GM21576 (cell line): ENCODE results near the gene SUFU.

ENCODE experiments used
- ATAC-seq: cut with Tn5 transposase; IDR thresholded peaks from one replicate; pipeline ENCODE4 v1.9.1; 2021; ENCODE audit warnings: mild to moderate bottlenecking, moderate library complexity; ENCODE audit not compliant: unreplicated experiment

SUFU gene

DNA sequence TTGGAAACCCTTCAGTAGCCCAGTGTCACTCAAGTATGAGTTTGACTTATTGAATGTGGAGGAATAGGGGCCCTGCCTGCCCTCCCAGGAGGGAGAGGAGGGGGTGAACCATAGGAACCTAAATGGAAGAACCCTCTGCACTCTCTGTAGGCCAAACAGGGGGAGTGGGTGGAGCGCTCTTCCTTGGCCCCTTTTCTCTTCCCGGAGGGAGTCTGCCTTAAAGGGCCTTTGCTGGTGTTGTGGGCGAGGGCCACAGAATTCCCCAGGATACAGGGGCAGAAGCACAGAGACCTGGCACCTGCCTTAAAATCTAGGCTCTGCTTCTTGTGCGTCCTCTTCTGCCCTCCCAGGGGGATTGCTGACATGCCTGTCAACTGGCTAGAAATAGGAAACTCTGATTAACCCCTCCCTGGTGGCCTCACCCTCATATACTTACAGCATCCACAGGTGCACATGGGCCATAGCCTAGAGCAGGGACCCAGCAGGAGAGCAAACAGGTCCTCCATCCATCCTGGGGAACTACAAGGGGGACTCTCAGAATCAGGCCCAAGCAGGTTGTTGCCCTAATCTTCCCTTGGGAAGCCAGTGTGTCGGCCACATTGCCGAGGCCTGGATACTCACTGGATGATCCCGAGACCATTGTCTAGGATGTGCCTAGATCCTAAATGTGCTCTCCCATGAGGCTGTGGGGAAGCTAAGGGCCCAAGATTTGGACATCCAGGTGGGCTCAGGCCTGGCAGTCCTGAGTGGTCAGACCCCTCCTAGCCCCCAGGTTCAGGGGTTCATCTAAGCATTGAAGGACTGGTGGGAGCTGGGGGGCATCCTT lies 143.9 kb downstream of the SUFU start:
- ATAC-seq, result no peak

DNA sequence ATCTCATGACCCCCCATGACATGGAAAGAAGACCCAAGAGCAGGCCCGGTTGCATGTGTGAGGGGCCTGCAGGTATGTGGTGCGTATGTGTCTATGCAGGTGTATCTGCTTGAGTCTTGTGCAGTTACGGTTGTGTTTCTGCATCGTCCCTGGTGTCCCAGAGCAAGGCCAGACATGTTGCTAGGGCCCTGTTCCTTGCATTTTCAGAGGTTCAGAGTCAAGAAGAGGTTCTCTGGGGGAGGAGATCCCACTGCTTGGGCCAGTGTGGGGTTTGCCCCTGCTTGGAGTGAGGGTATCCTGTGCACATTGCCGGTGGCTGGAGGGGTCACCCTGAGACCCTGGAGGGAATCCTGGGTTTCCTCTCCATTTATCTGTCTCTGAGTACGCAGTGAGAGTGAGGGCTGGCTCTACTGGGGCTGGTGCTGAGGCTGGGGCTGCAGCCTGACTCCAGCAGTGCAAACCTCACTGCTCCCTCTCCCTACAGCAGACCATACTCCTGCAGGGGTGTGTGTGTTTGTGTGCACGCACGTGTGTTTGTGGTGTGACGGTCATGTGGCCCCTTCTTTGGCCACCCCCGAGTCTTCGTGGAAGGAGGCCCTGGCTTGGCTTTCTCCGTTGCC lies 144.6 kb downstream of the SUFU start:
- no peak for ATAC-seq

DNA sequence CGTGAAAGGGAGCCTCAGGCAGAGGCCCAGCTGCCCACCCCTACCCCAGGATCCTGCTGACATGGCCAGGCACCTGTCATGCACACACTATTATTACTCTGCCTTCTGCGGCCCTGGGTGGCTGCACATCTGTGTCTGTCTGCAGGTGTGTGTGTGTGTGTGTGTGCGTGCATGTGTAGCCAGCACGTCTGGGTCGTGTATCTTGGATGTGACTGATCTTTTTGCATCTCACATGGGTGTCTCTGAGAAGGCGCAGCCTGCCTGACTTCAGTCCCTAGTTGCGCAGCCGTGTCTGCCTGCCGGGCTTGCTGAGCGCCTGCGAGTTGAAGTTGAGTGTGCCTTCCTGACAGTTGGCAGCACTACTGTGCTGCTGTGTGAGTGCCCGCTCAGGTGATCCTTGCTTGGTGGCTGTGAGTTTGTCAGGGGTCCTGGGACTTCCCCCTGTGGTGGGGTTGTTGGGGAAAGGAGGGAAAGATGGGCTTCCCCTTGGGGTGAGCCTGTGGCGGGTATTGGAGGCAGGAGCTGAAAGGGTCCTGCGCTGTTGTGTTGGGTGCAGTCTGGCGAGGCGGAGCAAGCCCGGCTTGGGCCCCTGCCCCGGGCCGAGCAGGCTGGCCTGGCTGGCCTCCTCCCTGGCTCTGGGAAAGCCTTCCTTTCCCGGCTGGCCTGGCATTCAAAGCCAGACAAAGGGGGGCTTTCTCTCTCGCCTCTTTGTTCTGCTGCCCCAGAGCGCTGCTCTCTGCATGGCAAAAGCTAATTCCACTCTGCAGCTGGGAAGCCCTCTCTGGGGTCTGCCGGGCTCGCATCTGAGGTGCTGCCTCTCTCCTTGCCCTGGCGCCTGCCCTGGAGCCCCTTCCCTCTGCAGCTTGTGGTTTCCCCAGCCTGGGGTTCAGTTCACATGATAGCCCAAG lies 145.4 kb downstream of the SUFU start:
- ATAC-seq, result no peak

DNA sequence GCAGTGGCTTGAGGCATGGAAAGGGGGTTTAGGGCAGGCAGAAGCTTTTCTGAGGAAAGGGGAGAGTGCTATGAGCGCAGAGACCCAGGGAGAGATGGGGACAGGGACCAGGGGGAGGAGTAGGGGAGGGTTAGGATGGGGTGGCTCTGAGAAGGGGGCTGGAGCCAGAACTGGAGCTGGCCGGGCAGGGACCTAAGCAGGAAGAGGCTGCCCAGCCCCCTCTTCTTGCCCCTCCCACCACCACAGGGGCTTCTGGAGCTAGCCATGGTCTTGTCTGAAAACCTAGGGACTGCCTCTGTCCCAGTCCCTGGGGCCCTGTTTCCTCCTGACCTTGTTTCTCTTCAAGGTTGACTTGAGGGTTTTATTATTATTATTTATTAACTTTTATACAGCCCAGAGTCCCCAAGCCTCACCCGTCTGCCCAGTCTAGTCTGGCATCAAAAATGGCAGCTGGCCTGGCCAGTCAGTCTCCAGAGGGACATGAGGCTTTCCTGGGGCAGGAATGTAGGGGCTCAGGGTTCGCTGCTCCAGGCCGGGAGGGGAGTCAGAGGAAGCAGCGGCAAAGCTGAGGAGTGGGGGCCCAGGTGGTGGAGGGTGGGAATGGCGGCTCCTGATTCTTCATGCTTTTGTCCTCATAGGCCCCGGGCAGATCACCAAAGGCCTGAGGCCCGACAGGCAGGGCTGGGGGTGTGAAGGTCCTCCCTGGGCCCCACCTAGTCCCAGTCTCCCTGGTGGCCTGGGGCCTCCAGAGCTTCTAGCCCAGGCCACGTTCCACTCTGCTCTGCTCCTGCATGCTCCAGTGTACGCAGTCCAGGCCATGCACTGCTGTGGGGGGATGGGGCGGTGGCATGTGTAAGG lies 146.3 kb downstream of the SUFU start:
- no peak for ATAC-seq

DNA sequence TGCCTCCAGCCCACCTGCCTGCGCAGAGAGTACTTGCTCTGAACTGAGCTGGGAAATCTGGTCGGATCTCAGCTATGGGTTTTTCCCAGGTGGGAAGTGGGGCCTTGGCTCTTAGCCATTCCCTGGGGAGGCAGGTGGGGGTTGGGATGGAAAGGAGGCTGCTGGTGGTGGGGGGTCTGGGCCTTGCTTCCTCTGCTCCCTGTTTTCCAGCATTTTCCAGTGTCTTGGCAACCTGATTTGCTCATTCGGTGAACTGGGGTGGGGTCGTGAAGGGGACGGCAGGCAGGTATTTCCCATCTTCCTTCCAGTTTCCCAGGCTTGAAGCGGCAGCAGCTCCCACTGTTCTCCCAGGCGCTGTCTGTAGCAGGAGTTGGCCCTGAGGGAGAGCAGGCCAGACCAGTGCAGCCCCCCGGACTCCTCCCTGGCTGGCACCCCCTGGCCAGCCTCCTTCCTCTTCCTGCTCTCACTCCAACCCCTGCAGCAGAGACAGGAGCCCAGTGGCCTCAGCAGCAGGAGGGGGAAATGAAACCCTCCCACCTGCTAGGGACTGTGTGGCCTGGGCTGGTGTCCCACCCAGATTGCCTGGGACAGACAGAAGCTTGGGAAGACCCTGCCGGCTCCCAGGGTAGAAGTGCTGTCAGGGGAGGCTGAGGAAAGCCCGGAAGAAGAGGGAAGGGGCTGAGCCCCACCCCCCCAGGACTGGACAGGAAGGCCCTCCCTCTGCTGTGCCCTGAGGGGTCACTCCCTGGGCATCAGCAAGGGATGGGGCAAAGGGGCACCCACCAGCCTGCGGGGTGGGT lies 147.1 kb downstream of the SUFU start:
- no peak for ATAC-seq

DNA sequence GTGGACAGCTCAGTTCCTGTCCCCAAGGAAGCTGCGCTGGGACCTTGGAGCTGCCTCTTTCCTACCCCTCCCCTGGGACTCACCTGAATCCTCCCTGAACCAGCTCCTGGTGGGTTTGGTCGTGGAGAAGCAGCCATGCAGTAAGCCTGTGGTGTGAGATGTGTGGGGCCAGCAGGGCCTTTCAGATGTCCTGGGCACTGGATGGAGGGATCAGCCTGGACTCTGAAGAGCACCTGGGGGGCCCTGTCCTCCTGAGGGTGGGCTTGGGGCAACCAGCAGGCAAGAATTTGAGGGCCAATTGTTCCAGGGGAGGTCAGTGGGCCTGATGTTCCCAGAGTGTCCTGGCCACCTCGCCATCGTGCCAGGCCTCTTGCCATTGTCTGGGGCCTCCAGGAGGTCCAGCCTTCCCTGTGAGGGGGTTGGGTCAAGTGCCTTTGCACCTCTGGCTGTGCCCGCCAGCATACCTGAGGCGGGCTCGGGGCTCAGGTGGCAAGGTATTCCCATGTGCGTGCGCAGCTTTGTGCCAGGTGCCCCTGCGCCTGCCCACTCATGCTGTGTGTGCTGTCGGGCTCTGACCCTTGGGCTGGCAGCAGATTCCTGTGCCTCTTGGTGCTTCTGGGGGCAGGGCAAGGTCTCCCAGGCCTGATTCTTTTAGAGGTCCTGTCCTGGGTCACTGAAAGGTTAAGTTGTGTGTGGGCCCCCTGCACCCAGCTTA lies 147.8 kb downstream of the SUFU start:
- no peak for ATAC-seq

DNA sequence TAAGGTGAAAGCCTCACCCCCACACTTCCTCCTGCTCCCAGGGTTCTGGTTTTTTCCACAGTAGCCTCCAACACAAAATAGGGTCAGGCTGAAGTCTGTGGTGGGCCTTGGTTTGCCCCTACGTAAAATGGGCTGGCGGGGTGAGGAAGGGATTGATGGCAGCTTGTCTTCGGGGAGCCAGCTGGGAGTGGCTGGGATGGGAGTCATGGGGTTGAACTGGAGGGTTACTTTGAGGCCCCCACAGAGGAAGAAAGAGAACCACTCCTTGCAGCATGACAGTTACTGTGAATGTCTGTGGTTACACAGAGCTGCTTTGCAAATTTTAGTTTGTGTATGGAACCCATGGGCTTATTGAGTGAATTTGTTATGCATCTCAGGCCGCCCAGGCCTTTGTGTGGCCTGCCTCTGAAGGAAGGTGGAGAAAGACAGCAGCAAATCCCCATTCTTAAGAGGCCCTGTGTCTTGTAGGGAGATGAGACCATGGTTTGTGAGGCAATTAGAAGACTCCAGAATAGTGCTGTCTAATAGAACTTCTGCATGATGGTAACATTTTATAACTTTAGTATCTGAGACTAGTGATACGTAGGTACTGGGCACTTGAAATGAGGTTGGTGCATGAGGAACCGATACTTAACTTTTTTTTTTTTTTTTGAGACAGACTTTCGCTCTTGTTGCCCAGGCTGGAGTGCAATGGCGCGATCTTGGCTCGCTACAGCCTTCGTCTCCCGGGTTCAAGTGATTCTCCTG lies 148.6 kb downstream of the SUFU start:
- ATAC-seq, result peak; percentile 32

DNA sequence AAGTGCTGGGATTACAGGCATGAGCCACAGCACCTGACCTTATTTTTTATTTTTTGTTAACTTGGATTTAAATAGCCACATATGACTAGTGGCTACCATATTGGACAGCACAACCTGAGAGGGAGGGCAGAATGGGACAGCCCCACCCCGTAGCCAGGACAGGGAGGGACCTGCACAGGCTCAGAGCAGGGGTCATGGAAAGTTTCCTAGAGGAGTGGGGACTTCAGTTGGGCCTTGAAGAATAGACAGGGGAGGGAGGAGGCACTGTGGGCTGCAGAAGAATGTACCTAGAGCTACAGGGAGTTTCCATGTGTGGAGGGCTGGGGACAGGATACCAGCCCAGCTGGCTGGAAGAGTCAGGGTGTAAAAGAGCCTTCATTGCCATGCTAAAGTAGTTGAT lies 149.3 kb downstream of the SUFU start:
- no peak for ATAC-seq

DNA sequence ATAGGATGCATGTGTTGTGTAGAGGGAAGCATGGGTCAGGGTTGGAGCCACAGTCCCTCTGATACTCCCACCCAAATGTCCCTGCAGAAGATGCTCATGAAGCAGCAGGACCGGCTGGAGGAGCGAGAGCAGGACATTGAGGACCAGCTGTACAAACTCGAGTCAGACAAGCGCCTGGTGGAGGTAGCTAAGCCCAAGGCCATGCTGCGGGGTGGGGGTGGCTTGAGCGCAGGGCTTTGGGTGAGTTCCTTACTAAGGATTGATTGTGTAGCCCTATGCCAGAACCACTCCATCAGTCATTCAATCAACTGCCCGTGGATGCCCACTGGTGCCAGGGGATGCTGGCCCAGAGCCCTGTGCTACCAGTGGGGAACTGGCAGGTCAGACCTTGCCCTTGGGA lies 150.8 kb downstream of the SUFU start:
- no peak for ATAC-seq

DNA sequence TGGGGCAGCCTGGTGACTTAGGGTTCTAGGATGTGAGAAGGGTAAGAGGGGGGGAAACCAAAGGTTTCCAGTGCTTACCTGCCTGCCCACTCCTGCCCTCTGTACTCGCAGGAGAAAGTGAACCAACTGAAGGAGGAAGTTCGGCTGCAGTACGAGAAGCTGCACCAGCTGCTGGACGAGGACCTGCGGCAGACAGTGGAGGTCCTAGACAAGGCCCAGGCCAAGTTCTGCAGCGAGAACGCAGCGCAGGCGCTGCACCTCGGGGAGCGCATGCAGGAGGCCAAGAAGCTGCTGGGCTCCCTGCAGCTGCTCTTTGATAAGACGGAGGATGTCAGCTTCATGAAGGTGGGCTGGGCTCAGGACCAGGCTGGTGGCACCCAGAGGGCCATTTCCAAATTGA lies 151.2 kb downstream of the SUFU start:
- ATAC-seq, result no peak

DNA sequence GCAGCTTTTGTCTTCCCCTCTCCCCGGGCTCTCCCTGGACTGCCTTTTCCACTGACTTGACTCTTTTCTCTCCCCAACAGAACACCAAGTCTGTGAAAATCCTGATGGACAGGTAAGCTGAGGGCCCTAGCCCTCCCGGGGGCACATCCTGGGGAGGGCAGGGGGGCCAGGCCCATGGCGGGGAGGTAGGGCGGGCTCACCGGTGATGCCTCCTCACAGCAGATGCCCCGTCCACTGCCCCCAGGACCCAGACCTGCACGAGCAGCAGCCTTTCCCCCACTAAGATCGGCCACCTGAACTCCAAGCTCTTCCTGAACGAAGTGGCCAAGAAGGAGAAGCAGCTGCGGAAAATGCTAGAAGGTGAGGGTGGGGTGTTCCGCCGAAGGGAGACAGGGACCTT lies 152.3 kb downstream of the SUFU start:
- ATAC-seq, result no peak

DNA sequence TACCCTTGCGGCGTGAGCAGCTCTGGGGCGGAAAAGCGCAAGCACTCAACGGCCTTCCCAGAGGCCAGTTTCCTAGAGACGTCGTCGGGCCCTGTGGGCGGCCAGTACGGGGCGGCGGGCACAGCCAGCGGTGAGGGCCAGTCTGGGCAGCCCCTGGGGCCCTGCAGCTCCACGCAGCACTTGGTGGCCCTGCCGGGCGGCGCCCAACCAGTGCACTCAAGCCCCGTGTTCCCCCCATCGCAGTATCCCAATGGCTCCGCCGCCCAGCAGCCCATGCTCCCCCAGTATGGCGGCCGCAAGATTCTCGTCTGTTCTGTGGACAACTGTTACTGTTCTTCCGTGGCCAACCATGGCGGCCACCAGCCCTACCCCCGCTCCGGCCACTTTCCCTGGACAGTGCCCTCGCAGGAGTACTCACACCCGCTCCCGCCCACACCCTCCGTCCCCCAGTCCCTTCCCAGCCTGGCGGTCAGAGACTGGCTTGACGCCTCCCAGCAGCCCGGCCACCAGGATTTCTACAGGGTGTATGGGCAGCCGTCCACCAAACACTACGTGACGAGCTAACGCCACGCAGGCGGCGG lies 153.1 kb downstream of the SUFU start:
- no peak for ATAC-seq

DNA sequence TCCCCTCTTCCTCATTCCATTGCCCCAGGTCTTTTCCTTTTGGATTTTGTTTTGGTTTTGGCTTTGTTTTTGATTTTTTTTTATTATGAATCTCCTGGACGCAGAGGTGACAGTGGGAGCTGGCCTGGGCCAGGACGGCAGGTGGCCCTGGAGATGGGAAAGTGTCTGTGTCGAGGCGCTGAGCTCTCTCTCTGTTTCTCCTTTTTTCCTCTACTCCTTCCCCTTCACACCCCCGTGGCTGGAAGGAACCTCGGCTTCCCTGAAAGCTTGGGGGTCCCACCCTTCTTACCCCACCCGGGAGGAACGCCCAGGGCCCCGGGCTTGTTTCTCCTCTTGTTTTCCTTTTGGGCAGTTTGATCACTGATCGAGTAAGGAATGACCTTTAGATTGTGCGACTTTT lies 153.7 kb downstream of the SUFU start:
- no peak for ATAC-seq

DNA sequence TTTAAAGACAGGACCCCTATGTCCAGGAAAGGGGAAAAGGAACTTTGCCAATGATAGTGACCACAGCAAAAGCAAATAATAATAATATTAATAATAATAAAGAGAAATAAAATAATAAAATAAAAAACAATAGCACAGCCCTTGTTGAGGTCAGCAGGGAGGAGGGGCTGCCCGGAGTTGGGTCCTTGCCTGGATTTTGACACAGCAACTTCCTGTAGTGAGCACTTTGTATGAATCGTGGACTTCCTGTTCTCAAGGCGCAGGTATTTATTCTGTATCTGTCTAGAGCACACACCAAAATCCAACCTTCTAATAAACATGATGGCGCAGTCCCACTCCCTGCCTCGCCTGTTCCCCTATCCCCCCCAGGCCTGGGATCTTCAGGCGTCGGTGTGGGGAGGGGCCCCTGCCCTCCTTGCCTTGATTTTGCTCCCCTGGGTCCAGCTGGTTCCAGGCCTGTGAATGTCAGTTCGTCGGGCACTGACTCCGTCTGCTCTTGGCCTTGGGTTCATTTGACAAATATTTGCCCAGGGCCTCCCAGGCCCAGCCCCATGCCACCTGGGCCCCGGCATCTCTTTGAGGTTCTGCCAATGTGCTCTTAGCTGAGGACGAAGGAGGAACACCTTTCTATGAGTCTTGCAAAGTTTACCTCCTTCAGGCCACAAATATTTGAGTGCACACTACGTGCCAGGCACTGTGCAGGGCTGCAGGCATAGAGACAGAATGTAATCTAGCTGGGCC lies 154.4 kb downstream of the SUFU start:
- no peak for ATAC-seq

DNA sequence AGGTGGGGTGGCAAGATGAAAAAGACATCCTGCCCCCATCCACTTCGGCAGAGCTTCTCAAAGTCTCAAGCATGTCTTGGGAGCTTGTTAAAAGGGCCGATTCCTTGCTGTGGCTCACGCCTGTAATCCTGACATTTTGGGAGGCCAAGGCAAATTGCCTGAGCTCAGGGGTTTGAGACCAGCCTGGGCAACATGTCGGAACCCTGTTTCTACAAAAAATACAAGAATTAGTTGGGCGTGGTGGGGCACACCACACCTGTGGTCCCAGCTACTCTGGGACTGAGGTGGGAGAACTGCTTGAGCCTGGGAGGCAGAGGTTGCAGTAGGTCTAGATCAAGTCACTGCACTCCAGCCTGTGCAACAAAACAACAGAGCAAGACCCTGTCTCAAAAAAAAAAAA lies 155.0 kb downstream of the SUFU start:
- no peak for ATAC-seq

DNA sequence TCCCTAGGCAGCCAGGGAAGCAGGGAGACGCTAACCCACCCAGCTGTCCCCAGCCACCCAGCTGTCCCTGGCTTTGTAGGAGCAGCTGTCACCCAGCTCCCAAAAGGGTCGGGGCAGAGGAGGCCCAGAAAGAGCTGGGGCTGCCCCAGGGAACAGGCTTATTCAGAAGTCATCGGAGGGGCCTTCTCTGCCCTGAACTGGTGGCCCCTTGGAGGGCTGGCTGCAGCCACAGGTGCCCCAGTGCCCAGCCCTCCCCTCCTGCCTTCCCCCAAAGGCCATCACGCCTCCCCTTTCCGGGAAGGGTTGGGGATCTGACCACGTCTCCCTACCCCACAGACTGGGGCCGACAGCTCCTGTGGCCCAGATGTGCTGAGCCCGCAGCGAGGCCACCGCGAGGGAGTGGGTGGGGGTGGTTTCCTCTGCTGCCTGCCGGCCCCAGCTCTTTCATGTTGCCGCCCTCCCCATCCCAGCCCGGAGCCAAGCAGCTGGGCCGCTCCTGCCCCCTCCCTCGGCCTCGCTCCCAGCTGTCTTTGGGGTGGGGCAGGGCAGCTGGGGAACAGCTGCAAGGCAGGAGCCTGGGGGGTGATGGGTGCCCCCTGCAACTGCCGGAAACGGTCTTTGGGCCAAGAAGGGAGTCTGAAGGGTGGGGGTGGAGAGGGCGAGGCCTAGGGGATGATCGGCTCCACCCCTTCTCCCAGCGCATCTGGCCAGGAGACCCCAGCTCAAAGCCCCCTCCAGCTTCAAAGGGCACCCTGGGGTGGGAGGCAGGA lies 157.3 kb downstream of the SUFU start:
- ATAC-seq, result peak; percentile 83

DNA sequence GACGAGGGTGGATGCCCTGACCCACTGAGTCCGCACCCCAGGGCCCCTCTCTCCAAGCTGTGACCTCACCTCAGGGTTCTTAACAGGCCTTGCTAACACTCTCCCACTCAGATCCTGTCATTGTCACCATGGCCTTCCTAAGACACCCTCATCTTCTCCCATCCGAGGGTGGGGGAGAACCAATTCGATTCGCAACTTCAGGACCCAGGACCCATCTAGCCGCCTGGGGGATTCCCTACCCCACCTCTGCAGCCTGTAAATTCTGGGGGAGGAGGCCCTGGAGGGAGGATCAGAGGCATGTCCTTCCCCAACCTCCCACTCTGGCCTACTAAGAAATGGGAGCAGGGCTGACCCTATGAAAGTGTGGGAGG lies 157.9 kb downstream of the SUFU start:
- peak; percentile 5 for ATAC-seq
